CD4-positive, CD25-positive, alpha-beta regulatory T cell (primary cell): ENCODE data around the gene EIF5. TPM values are rescaled to one million over a fixed set of nuclear protein-coding genes. Genes with fewer than 3 reads are reported as not detected.

Experiments used
- ATAC-seq, 2 donors: fragments of 150-1000 bp; cut with Tn5 transposase; one replicate each; pipeline ENCODE4 v1.10.0; 2021; ENCODE audit warnings: low read depth in 2 of 2, moderate number of reproducible peaks in 2 of 2, moderate library complexity in 1 of 2
- DNase-seq, 3 donors: peaks; one replicate each; pipeline versions ENCODE4 v3.0.0 to v3.0.0-alpha.2; 2012 to 2022; ENCODE audit warnings: mixed read lengths in 1 of 3
- H3K27ac ChIP-seq: one replicate; pipeline ENCODE4 v1.7.0; 2013; ENCODE audit warnings: mild to moderate bottlenecking, low read length; ENCODE audit not compliant: insufficient read depth, poor library complexity, severe bottlenecking
- H3K27me3 ChIP-seq: one replicate; pipeline ENCODE4 v1.7.0; 2013; ENCODE audit warnings: low read length; ENCODE audit not compliant: control insufficient read depth, insufficient read depth
- H3K36me3 ChIP-seq: one replicate; pipeline ENCODE4 v1.7.0; 2013; ENCODE audit warnings: mild to moderate bottlenecking, low read length, moderate library complexity; ENCODE audit not compliant: control insufficient read depth, insufficient read depth
- H3K4me1 ChIP-seq: 2 replicates; pipeline ENCODE4 v1.7.0; 2013; ENCODE audit warnings: mild to moderate bottlenecking, low read length; ENCODE audit not compliant: insufficient read depth, control insufficient read depth, poor library complexity, severe bottlenecking
- H3K4me3 ChIP-seq: one replicate; pipeline ENCODE4 v1.7.0; 2013; ENCODE audit warnings: low read depth, mild to moderate bottlenecking, low read length, moderate library complexity
- H3K9me3 ChIP-seq, 2 experiments: 1 replicate in 1 of 2; 2 replicates in 1 of 2; pipeline ENCODE4 v1.7.0; 2013; ENCODE audit warnings: low read length in 2 of 2, mild to moderate bottlenecking in 1 of 2, moderate library complexity in 1 of 2; ENCODE audit not compliant: control insufficient read depth in 2 of 2
- H3K27ac Mint-ChIP-seq, 3 donors: one replicate each; pipeline ENCODE4 v1.8.0; 2020 to 2022; ENCODE audit warnings: mild to moderate bottlenecking in 3 of 3, mixed read lengths in 3 of 3, moderate library complexity in 2 of 3
- H3K27me3 Mint-ChIP-seq: one replicate; pipeline ENCODE4 v1.8.0; 2022; ENCODE audit warnings: mild to moderate bottlenecking, mixed read lengths
- H3K36me3 Mint-ChIP-seq: one replicate; pipeline ENCODE4 v1.8.0; 2020; ENCODE audit warnings: mixed read lengths
- H3K4me1 Mint-ChIP-seq, 4 donors: one replicate each; pipeline ENCODE4 v1.8.0; 2020 to 2022; ENCODE audit warnings: mixed read lengths in 4 of 4, mild to moderate bottlenecking in 1 of 4
- H3K4me3 Mint-ChIP-seq, 4 donors: one replicate each; pipeline ENCODE4 v1.8.0; 2020 to 2022; ENCODE audit warnings: mild to moderate bottlenecking in 4 of 4, mixed read lengths in 4 of 4, moderate library complexity in 3 of 4
- H3K9me3 Mint-ChIP-seq, 7 donors: one replicate each; pipeline ENCODE4 v1.8.0; 2020 to 2022; ENCODE audit warnings: mixed read lengths in 7 of 7, mild to moderate bottlenecking in 3 of 7, moderate library complexity in 2 of 7
- polyA plus RNA-seq, 4 donors: library from polyadenylated mRNA; unstranded; fragments of 300-500 nt; fragmentation: Illumina TruSeq; gene quantifications; one replicate each; pipeline ENCODE4 v1.2.3, GENCODE V29; 2021
- total RNA-seq: library from RNA; stranded (reverse); gene quantifications from one replicate; pipeline ENCODE4 v1.2.3, GENCODE V29; 2022

The EIF5 gene
- total and polyA plus RNA-seq, 5 donors from 2014 or later, result 364 to 675 (median 373) TPM

- H3K36me3 Mint-ChIP-seq, result peaks cover 19% of the 10 kb centered on the region
Measured at GRCh38 chr14:103332143-103332919, 1.7 kb upstream of the EIF5 start.

GRCh38 chr14:103334644-103335622, 896 bp downstream of the EIF5 start:
- peaks cover 25 to 60% (median 42%) of the 10 kb centered on the region in 4 donors for H3K4me1 Mint-ChIP-seq

More at GRCh38 chr14:103332143-103332919, 1.7 kb upstream of the EIF5 start:
- DNase-seq (no peak), ATAC-seq (no peak)
- Histone ChIP-seq H3K4me1 (peaks cover 30% of the 10 kb centered on the region), H3K27me3 (no peaks in the 10 kb centered on the region), H3K4me3 (no peak overlapping the region), H3K9me3 (no peaks in the 10 kb centered on the region), H3K27ac (peak overlapping the region; percentile 98), H3K36me3 (peaks cover 21% of the 10 kb centered on the region)
- Mint-ChIP-seq H3K27me3 (peaks cover 14% of the 10 kb centered on the region), H3K27ac (peak overlapping the region; percentile 55 to 92 (median 56)), H3K9me3 (peaks cover 0 to 2% (median 0%) of the 10 kb centered on the region in 7 donors), H3K4me1 (peaks cover 12 to 35% (median 25%) of the 10 kb centered on the region in 4 donors), H3K4me3 (peak overlapping the region; percentile 61 to 81 (median 74))

GRCh38 chr14:103336191-103336590, 2.2 kb downstream of the EIF5 start:
- Histone ChIP-seq H3K9me3 (no peaks in the 10 kb centered on the region), H3K4me1 (peaks cover 37% of the 10 kb centered on the region), H3K36me3 (peaks cover 59% of the 10 kb centered on the region), H3K27me3 (no peaks in the 10 kb centered on the region), H3K27ac (peak overlapping the region; percentile 98), H3K4me3 (peak overlapping the region; percentile 95)
- H3K27me3 Mint-ChIP-seq, result peaks cover 10% of the 10 kb centered on the region
- DNase-seq (no peak), ATAC-seq (no peak)
- peak overlapping the region; percentile 14 to 96 (median 76) for H3K27ac Mint-ChIP-seq
- peak overlapping the region; percentile 92 to 100 (median 96) for H3K4me3 Mint-ChIP-seq
- H3K4me1 Mint-ChIP-seq, result peaks cover 32 to 70% (median 50%) of the 10 kb centered on the region in 4 donors
- peaks cover 0 to 2% (median 0%) of the 10 kb centered on the region in 7 donors for H3K9me3 Mint-ChIP-seq
- H3K36me3 Mint-ChIP-seq, result peaks cover 50% of the 10 kb centered on the region

More at GRCh38 chr14:103334644-103335622, 896 bp downstream of the EIF5 start:
- peak; percentile 33 for ATAC-seq
- no peaks in the 10 kb centered on the region for H3K9me3 ChIP-seq
- peaks cover 43% of the 10 kb centered on the region for H3K36me3 Mint-ChIP-seq
- no peaks in the 10 kb centered on the region for H3K27me3 ChIP-seq
- H3K27ac Mint-ChIP-seq, result peak overlapping the region; percentile 80 to 98 (median 96)
- peaks cover 47% of the 10 kb centered on the region for H3K36me3 ChIP-seq
- H3K27me3 Mint-ChIP-seq, result peaks cover 10% of the 10 kb centered on the region
- peak; percentile 58 to 64 (median 63) for DNase-seq
- peak overlapping the region; percentile 95 for H3K4me3 ChIP-seq
- H3K9me3 Mint-ChIP-seq, result peaks cover 0 to 2% (median 0%) of the 10 kb centered on the region in 7 donors
- peak overlapping the region; percentile 98 for H3K27ac ChIP-seq
- H3K4me3 Mint-ChIP-seq, result peak overlapping the region; percentile 92 to 100 (median 97)
- H3K4me1 ChIP-seq, result peaks cover 37% of the 10 kb centered on the region

- H3K9me3 Mint-ChIP-seq, result peaks cover 0 to 2% (median 0%) of the 10 kb centered on the region in 7 donors
- DNase-seq (no peak), ATAC-seq (no peak)
- peak overlapping the region in 2 of 3 donors; percentile 4 to 80 for H3K27ac Mint-ChIP-seq
- peak overlapping the region in 2 of 4 donors; percentile 7 to 100 for H3K4me3 Mint-ChIP-seq
- H3K27me3 Mint-ChIP-seq, result peaks cover 10% of the 10 kb centered on the region
- H3K4me1 Mint-ChIP-seq, result peaks cover 42 to 76% (median 59%) of the 10 kb centered on the region in 4 donors
- peak overlapping the region; percentile 39 for H3K27ac ChIP-seq
- peaks cover 65% of the 10 kb centered on the region for H3K36me3 Mint-ChIP-seq
- H3K9me3 ChIP-seq, result no peaks in the 10 kb centered on the region
- peaks cover 75% of the 10 kb centered on the region for H3K36me3 ChIP-seq
- H3K4me1 ChIP-seq, result peaks cover 37% of the 10 kb centered on the region
- no peaks in the 10 kb centered on the region for H3K27me3 ChIP-seq
- H3K4me3 ChIP-seq, result no peak overlapping the region
Measured at GRCh38 chr14:103337794-103338193, 3.8 kb downstream of the EIF5 start.

GRCh38 chr14:103339561-103339960, 5.5 kb downstream of the EIF5 start:
- H3K4me1 ChIP-seq, result peaks cover 30% of the 10 kb centered on the region
- H3K27me3 Mint-ChIP-seq, result peaks cover 4% of the 10 kb centered on the region
- H3K27ac Mint-ChIP-seq, result peak overlapping the region in 2 of 3 donors; percentile 26 to 66
- peak overlapping the region in 1 of 4 donors; percentile 47 for H3K4me3 Mint-ChIP-seq
- H3K36me3 ChIP-seq, result peaks cover 93% of the 10 kb centered on the region
- H3K36me3 Mint-ChIP-seq, result peaks cover 78% of the 10 kb centered on the region
- peaks cover 52 to 73% (median 64%) of the 10 kb centered on the region in 4 donors for H3K4me1 Mint-ChIP-seq
- H3K27ac ChIP-seq, result no peak overlapping the region
- ATAC-seq, result no peak
- no peaks in the 10 kb centered on the region for H3K9me3 ChIP-seq
- no peak for DNase-seq
- no peak overlapping the region for H3K4me3 ChIP-seq
- H3K9me3 Mint-ChIP-seq, result no peaks in the 10 kb centered on the region
- H3K27me3 ChIP-seq, result no peaks in the 10 kb centered on the region

GRCh38 chr14:103340480-103341212, 6.6 kb downstream of the EIF5 start:
- Mint-ChIP-seq H3K4me1 (peaks cover 48 to 68% (median 60%) of the 10 kb centered on the region in 4 donors), H3K9me3 (no peaks in the 10 kb centered on the region), H3K36me3 (peaks cover 77% of the 10 kb centered on the region), H3K27me3 (peaks cover 4% of the 10 kb centered on the region), H3K4me3 (peak overlapping the region in 3 of 4 donors; percentile 33 to 61 (median 47)), H3K27ac (peak overlapping the region in 1 of 3 donors; percentile 93)
- Histone ChIP-seq H3K27ac (no peak overlapping the region), H3K27me3 (no peaks in the 10 kb centered on the region), H3K4me3 (no peak overlapping the region), H3K4me1 (peaks cover 24% of the 10 kb centered on the region), H3K9me3 (no peaks in the 10 kb centered on the region), H3K36me3 (peaks cover 91% of the 10 kb centered on the region)
- DNase-seq, result no peak
- ATAC-seq, result no peak
